Right ventricle myocardium superior (tissue), 1 donor: ENCODE data around the gene EPS8. TPM values are rescaled to one million over a fixed set of nuclear protein-coding genes. Genes with fewer than 3 reads are reported as not detected.

Source experiments
- ATAC-seq: fragments of 200-7000 bp; cut with Tn5 transposase; one replicate; pipeline ENCODE4 v1.9.1; 2020; ENCODE audit warnings: mild to moderate bottlenecking; ENCODE audit not compliant: poor library complexity
- DNase-seq: peaks from one replicate; pipeline ENCODE4 v3.0.0-alpha.2; 2020
- intact Hi-C: fragments of 100-400 bp; cut with DNase I; formaldehyde crosslinking; loops from one replicate; pipeline ENCODE4 v1.11.2; 2022
- long read RNA-seq: library from polyadenylated mRNA; unstranded; transcript quantifications from one replicate; pipeline ENCODE4 v2.0.0, GENCODE V29; 2021
- total RNA-seq: library from RNA; stranded (reverse); fragmentation: NEBNext Ultra II Directional; extraction: Animal tissue kit (Norgen Biotek cat#: 25700); gene quantifications from one replicate; pipeline ENCODE4 v1.2.1, GENCODE V29; 2021
- donor health status: DM: no; HTN: yes; CAD: no; lungs with severe emphysema.

EPS8 gene
- 17.5 TPM for total RNA-seq
- long read RNA-seq, transcript EPS8-221 (21 exons, 3,873 nt) = major isoform, 34 of 51 reads
- long read RNA-seq, partial matches to known transcripts = 5 of 51 reads
- long read RNA-seq, other reads (novel, unspliced or antisense) = 8 of 51 reads

DNA sequence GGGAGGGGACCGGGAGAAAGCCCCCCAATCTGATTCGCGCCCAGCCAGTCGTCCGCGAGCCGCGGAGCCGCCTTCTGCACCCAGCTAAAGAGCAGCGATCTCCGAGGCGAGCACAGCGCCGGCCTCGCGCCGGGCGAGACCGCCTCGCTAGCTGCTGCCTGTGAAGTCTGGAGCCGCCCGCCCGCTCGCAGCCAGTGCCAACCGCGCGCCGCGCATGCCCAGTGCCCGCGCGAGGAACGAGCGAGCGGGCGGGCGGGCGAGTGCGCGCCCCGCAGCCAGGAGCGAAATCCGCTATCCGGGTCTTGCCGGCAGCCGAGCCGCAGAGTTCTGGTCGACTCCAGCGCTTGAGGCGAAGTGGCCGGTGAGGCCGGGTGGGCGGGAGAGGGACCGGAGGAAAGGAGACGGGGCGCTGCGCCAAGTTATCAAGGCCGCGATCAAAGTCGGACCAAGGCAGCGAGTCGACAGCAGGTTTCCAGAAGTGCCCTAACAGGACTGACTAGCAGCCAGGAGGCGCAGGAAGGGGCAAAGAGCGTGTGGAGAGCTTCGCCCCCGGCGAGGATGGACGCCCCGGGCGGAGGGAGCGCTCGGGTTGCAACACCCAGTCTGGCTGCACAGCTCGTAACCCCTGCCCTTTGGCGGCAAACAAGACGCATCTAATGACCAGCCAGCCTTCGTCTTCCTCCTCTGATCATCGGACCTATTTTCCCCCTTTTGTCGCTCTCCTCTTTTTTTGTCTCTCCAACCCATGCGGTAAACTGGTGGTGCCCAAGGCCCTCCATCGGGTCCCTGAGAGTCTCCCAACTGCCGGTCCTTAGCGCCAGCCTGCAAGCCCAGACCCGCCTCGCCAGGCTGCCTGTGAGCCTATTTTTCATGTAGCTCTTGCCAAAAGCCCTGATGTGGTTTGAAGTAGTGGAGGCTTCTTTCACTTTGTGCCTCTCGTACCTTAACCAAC is at the start of gene EPS8:
Gene EPS8, minus strand, starts transcription at position 169 of the 952 bp plus-strand sequence. CDS start 106,437 bp downstream, outside the sequence.
- DNase-seq (peak; percentile 95), ATAC-seq (peak; percentile 98)
- intact Hi-C loops = no loop called here

DNA sequence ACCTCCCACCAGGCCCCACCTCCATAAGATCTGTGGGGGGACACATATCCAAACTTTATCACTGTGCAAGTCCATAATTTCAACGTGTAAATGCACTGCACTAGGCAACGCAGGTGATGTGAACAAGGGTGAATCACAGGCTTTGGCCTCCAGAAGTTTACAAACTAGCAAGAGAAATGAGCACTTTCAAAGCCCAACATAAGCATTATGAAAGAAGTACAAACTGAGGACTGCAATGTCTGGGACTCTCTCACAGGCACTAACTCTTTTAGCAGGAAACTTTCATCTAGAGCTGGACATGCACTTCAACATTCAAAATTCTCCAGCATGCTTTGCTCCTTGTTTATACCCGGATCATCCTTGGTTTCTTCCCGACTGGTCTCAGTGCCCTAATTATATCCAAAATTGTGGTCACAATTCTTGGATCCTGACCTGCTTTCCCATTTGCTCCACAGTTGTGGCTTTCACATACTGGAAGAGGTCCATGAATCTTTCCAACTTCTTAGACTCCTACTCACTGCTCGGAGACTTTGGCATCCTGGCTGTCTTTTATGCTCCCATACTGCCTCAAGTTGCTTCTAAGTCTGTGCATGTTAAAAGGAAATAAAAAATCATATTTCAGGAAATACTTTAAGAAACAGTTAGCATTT is 48.1 kb upstream of the EPS8 start:
- intact Hi-C loops = no loop called here
- ATAC-seq (peak; percentile 72), DNase-seq (no peak)

- intact Hi-C loops = loop anchor here (5.0 kb wide), 1 partner anchor 37 kb away; no protein-coding TSS in a partner anchor
- DNase-seq = no peak
- ATAC-seq = no peak
Observed at GRCh38 chr12:15834575-15834974, 45.4 kb upstream of the EPS8 start.

DNA sequence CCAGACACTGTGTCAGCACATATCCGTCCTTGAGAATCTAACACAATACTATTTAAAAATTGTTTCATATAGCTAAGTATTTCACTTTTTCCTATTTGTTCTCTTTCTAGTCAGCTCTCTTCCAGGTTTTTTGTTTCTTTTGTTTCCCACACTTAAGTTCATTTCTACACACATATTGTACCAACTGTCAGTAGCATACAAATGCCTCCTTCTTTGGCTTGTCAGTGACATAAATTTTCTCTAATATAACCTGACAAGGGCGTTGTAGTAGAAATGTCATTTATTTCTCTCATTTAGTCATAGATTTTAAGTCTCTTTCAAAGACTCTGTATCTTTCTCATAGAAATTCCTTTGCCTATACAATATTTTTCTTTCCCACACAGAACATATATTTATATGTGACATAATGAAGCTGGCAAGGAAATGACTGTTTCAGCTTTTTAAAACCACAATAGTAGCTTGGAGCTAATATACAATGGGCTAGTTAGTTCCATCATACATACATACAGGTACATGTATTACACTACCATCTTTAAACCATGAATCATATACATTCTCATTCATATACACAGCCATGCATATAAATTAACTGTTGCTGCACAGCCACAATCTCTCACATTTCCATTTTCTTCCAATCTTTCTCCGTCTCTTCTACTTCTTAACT is 42.3 kb upstream of the EPS8 start:
- ATAC-seq (no peak), DNase-seq (no peak)
- intact Hi-C loops = loop anchor here (5.0 kb wide), 1 partner anchor 34 kb away; no protein-coding TSS in a partner anchor

DNA sequence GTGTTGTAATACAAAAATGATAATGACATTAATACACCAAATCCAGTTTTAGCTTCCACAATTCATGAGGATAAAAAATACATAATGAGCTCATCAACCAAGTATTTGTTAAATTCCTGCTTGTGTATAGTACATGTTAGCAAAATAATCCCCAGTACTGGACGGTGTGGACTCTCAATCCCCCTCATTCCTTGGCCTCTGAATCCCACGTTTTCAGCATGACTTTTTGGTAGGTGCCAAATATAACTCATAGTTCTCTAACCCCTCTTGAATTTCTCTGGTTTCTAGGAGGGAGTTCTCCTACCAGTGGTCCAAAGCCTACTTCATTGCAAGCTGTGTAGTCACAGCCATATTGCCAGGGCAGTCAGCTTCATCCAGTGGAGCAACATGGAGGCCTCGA is 41.4 kb upstream of the EPS8 start:
- ATAC-seq = no peak
- intact Hi-C loops = loop anchor here (5.0 kb wide), 1 partner anchor 33 kb away; no protein-coding TSS in a partner anchor
- DNase-seq = no peak

DNA sequence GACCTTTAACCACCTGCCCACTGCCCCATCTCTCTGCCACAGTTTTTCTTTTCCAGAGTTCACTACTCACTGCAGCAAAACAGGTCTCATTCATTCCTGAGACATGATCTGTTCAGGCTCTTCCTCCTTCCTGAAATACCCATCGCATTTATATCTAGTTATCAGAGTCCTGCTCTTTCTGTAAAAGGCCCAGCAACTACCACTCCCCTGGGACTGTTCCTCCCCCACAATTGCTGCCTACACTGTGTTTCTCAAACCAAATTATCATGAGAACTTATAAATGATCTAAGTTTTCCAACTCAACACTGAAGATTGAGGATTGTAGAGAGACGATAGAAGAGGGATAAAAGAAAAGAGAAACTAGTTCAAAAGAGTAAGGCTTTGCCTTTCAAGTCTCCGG is 40.8 kb upstream of the EPS8 start:
- DNase-seq = no peak
- intact Hi-C loops = loop anchor here (5.0 kb wide), 1 partner anchor 33 kb away; no protein-coding TSS in a partner anchor

DNA sequence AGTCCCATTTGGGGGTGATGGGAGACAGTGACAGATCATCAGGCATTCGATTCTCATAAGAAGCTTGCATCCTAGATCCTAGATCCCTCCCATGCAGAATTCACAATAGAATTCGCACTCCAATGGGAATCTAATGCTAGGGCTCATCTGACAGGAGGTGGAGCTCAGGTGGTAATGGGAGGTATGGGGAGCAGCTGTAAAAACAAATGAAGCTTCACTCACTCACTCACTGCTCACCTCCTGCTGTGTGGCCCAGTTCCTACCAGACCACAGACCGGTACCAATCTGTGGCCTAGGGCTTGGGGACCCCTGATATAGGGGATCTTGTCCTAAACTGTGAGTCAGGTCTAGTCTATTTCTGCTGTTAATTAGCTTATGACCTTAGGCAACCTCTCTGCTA is 40.1 kb upstream of the EPS8 start:
- intact Hi-C loops = no loop called here

More for the DNA sequence above, 40.8 kb upstream of the EPS8 start:
- ATAC-seq = peak; percentile 34

DNA sequence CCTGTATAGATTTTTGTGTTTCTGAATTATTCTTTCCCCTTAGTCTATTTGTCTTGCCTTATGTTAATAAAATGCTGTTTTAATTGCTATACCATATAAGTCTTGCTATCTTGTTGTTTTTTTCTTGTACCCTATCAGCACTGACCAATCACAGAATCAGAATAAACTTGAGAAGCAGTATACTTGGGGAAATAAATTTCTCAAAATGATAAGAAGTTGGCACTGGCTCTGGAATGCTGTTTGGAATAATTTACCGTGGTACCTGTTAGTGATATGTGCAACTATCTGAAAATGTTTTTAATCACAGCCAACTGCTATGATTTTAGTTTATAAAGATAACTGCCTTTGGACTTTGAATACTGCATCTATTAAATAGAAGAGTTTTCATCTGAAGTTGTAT is 37.9 kb upstream of the EPS8 start:
- intact Hi-C loops = no loop called here
- DNase-seq (no peak), ATAC-seq (no peak)

More for the DNA sequence above, 40.1 kb upstream of the EPS8 start:
- no peak for DNase-seq
- no peak for ATAC-seq

- ATAC-seq = no peak
- intact Hi-C loops = no loop called here
- no peak for DNase-seq
Observed at GRCh38 chr12:15824516-15824915, 35.3 kb upstream of the EPS8 start.

DNA sequence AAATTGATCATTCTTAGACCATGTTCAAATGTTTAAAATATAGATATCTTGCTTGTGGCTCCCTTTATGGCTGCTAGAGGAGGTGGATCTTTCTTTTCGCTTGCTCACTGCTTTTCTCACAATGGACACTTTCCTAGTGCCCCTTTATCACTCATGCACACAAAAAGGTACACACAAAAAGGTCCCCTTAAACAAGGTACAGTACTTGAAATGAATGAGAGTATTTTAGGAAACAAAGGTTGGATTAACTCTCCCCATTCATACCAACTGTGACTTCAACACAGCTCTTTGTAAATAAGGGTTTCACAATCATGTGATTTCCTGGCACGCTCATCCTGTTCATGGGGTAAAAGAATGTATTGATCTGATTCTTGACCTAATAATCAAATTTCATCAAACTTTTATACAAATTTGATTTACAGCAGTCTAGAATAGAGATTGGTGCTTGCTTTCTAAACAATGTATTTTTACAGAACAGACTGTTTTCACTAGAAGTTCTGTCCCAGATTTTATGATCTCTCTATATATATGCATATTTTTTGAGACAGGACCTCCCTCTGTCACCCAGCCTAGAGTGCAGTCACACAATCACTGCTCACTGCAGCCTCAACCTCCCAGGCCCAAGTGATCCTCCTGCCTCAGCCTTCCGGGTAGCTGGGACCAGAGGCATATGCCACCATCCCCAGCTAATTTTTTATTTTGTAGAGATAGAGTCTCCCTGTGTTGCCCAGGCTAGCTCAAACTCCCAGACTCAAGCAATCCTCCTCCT is 34.4 kb upstream of the EPS8 start:
- ATAC-seq (no peak), DNase-seq (no peak)
- intact Hi-C loops = no loop called here

DNA sequence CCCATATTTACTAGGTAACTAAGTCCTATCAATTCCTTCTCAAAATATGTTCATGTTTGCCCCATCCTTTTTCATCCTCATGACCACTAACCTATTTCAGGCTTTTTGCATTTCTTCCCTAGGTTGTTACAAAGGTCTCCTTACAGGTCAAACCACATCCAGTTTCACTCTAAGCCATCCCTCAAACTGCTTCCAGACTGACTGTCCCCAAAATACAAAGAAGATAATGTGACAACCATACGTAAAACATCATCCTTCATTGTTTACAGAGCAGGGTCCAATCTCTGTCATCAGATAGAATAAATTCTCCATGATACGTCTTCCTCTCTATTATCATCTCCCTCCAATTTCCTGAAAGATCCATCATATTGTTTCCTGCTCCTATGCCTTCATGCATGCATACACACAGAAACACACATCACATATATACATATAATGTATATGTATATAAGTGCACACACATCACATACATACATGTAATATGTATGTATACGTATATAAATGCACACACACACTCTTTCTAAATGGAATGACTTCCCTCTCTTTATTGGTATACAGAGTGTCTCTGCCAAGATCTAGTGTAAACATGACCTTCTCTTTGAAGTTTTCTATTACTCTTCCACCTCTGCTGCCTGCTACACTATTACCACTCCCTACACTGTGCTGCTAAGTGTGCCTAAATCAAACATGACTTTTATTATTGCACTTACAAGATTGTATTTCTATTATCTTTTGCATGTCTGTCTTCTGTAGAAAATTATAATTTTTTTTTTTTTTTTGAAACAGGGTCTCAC is 30.7 kb upstream of the EPS8 start:
- no peak for DNase-seq
- intact Hi-C loops = no loop called here
- ATAC-seq = no peak

GRCh38 chr12:15818418-15818817 is 29.2 kb upstream of the EPS8 start:
- no peak for ATAC-seq
- no peak for DNase-seq

DNA sequence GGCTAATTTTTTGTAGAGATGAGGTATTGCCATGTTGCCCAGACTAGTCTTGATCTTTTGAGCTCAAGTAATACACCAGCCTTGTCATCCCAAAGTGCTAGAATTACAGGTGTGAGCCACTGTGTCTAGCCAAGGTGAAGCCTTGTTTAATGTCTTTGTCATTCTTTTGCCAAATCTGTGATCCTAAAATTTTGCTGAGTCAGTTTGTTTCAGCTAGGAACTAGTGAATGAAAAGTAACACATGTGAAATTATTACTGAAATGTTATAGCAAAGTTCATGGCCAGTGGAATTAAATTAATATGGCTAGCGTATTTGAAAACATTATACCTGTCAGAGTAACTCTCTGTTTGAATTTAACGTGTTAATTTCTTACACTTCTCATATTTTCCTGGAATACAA is 26.5 kb upstream of the EPS8 start:
- DNase-seq = no peak
- no peak for ATAC-seq
- intact Hi-C loops = no loop called here

More at GRCh38 chr12:15818418-15818817, 29.2 kb upstream of the EPS8 start:
- intact Hi-C loops = no loop called here

- peak; percentile 53 for ATAC-seq
- DNase-seq = no peak
- intact Hi-C loops = no loop called here
Observed at GRCh38 chr12:15811214-15812127, 22.3 kb upstream of the EPS8 start.

GRCh38 chr12:15808652-15809051 is 19.5 kb upstream of the EPS8 start:
- no peak for ATAC-seq
- no peak for DNase-seq
- intact Hi-C loops = no loop called here

DNA sequence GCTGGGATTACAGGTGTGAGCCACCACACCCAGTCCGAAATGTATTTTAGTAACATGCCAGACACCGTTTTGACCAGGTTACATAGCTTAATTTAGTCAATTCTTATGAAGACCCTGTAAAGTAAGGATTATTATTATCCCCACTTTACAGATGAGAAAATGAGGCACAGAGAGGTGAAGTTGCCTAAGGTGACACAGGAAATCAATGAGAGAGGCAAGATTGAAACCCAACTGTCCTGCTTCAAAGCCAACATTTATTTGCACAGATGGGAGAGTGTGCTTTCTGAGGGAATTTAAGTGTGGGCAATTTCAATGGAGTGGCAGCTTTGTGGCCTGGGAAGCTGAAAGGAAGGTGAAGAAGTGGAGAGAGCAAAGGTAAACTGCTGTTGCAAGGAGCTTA is 19.1 kb upstream of the EPS8 start:
- ATAC-seq = no peak
- DNase-seq = no peak
- intact Hi-C loops = no loop called here
